GM18508 (cell line): ENCODE results near the gene AUTS2.

Experiments
- ATAC-seq: cut with Tn5 transposase; IDR thresholded peaks from one replicate; pipeline ENCODE4 v1.9.1; 2021; ENCODE audit warnings: moderate number of reproducible peaks; ENCODE audit not compliant: insufficient read depth, unreplicated experiment

AUTS2 gene

GRCh38 chr7:70372768-70373515 is 774.7 kb downstream of the AUTS2 start:
- ATAC-seq, result no peak

DNA sequence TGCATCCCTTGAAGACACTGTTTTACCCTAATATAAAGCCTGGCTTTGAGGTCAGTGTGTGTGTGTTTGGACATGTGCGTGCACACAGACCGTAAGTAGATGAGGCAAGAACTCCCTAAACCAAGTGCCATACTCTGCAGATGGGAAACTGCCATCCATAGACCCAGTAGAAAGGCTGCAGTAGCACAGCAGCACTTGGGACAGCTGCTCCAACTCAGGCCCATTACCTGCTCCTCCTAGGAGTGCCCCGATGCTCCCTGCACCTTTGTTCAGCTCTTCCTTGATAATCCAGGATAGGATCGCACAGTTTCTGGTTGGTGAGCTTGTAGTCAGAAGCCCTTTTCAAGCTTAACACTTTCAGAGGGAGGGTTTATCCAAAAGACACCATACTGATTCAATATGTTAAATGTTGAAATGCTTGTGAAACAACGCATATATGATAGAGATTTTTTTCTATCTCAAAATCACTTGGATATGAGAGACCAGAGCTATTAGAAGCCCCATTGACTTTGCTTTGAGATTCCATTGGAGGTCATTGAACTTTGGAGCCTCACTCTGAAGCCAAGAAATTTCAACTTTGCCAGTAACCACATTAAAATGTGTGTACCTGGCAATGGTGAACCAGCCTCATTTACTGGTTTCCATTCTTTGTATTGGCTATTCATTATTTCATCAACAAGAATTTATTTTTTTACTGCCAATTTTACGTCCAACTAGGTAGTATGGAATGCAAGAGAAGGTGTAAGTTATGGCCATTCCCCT is 776.7 kb downstream of the AUTS2 start:
- no peak for ATAC-seq

- ATAC-seq, result no peak
Observed at GRCh38 chr7:70376561-70377031, 778.3 kb downstream of the AUTS2 start.

DNA sequence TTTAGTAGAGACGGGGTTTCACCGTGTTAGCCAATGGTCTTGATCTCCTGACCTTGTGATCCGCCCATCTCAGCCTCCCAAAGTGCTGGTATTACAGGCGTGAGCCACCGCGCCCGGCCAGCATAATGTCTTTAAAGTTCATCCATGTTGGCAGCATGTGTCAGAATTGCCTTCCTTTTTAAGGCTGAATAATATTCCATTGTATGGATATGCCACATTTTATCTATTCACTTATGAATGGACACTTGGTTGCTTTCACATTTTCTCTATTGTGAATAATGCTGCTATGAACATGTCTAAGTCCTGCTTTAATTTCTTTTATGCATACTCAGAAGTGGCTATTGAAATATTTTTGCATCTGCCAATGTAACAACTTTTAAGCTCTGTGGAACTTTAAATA is 779.7 kb downstream of the AUTS2 start:
- no peak for ATAC-seq

GRCh38 chr7:70379210-70379609 is 780.9 kb downstream of the AUTS2 start:
- ATAC-seq, result no peak

GRCh38 chr7:70380421-70381015 is 782.2 kb downstream of the AUTS2 start:
- no peak for ATAC-seq

- ATAC-seq, result no peak
Observed at GRCh38 chr7:70383066-70383782, 784.9 kb downstream of the AUTS2 start.

DNA sequence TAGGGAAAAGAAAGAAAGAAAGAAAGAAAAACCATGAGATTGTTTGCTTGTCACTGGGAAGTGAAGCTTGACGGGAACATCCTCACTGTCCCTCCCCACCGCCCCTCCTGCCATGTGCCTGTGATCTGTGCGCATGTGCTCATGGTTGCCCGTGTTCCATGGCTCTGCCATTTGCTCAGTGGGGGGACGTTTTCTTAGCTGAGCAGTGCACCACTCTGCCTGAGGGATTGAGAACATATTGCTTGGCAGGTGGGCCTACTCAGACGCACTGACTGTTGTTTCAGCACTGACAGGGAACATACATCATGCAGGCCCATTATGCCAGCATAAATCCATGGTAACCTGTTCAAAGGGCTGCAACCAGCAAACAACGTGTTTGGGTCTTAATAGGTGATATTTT is 785.7 kb downstream of the AUTS2 start:
- no peak for ATAC-seq

DNA sequence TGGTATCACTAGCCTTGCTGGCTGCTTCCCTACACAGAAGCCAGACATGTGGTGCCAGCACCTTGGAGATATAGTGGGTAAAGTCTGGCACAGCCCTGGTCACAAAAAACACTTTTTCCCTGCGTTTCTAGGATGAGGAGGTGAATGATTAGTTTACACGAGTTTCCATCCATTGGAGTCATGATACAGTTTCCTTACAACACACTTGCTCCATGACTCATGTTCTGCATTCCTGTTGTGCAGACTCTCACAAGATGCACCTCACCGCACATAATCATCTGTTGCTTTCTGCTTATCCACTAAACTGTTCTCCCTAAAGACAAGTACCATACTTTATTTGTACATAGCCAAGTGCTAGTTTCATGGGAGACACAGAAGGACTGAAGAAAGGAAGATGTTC is 786.6 kb downstream of the AUTS2 start:
- ATAC-seq, result no peak

- no peak for ATAC-seq
Observed at GRCh38 chr7:70387217-70387616, 788.9 kb downstream of the AUTS2 start.

GRCh38 chr7:70389531-70390151 is 791.4 kb downstream of the AUTS2 start:
- ATAC-seq, result no peak

DNA sequence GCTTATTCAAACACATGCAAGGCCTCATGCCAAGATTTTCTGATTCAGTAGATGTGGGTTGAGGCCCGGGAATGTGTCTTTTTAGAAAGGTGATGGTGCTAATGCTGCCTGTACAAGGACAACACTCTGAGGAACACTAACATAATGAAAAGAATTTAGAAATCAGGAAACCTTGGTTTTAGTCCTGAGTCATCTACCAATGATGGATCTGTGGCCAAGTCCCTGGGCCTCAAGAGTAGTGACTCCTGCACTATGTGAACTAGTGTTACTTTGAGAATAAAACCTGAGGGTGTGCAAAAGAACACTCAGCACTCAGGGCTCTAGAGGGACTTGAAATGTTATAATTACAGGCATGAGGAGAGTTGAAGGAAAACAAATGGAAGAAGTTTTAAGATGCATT is 792.0 kb downstream of the AUTS2 start:
- ATAC-seq, result no peak

DNA sequence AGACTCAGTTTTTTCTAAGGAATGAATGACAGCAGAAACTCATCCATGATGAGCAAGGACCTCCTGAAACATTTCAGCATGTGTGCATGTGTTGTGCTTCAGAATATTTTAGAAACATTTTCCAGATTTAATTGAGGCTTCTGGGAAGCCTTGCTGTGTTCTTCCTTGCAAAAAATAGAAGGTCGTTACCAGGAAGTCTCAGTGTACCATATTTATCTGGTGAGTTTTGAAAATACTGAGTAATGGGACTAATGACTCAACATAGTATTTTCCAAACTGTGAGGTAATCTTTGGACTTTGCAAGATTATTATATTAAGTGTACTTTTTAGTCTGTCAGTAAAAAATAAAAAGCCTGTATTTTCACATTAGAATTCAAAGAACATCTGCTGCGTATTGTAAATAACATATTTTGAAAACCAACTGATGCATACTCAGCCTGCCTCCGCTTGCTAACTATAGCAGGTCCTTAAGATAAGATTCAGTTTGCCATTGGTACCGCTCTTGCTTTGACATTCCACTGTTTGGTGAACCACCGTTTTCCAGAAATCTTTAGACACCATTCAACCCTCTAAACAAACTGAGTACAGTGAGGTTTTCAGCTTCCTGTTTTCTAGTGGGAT is 794.1 kb downstream of the AUTS2 start:
- no peak for ATAC-seq

GRCh38 chr7:70392877-70393435 is 794.7 kb downstream of the AUTS2 start:
- ATAC-seq, result no peak

- ATAC-seq, result no peak
Observed at GRCh38 chr7:70393956-70394355, 795.7 kb downstream of the AUTS2 start.

- no peak for ATAC-seq
Observed at GRCh38 chr7:70400829-70401380, 802.6 kb downstream of the AUTS2 start.

DNA sequence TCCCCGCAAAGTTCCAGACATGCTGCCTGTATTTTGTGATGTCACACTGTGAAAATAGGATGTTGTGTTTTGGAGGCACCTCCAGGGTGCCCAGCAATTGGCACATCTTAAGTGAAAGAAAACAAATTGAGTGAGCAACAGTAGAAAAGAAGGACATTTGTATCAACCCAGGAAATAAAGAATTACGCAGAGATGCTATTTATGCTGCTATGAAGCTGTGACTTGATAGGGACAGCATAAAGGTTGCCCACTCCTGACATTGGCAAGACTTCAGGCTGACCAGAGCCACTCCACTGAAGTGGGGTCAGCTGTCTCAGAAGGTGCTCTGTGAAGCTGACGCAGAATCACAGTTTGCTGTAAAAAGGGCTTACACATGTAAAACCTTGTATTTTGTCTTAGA is 803.8 kb downstream of the AUTS2 start:
- ATAC-seq, result no peak

DNA sequence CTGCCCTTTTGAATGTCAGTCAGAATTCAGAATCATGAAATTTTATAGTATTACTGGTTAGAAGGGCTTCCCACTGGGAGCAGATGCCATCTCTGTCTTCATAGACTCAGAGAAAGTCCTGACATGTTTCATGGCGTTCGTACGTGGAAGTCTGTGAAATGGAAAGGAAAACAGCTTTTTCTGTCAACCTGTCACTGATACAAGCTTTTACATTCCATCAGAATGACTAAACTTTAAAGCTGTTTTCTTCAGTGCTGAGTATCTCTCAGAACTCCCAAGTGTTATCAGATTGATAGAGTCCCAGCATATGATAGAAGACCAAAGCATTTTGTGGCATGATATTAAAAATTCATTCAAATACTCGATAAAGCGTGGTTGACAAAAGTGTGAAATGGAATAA is 807.0 kb downstream of the AUTS2 start:
- ATAC-seq, result no peak
